ENCODE results near the gene PCNX3.

The PCNX3 gene

GRCh38 chr11:65615229-65615949 is at the start of gene PCNX3:
Gene PCNX3 (plus strand): TSS chr11:65615776. CDS start chr11:65616312, 536 bp downstream.
- peak; percentile 100 for DNase-seq

GRCh38 chr11:65569164-65569972 is 46.2 kb upstream of the PCNX3 start:
- no peak for DNase-seq

GRCh38 chr11:65569973-65570918 is 45.3 kb upstream of the PCNX3 start, which contains the start of gene ZNRD2:
Gene ZNRD2 (plus strand): TSS chr11:65570477. CDS start chr11:65570492, 15 bp downstream.
- peak; percentile 98 for DNase-seq

- DNase-seq = no peak
Measured at GRCh38 chr11:65571420-65571819, 44.2 kb upstream of the PCNX3 start.

- no peak for DNase-seq
Measured at GRCh38 chr11:65571940-65572339, 43.6 kb upstream of the PCNX3 start.

- DNase-seq = peak; percentile 76
Measured at GRCh38 chr11:65572356-65573051, 43.1 kb upstream of the PCNX3 start, which contains the start of gene FAM89B. Gene FAM89B (plus strand): TSS chr11:65572538. CDS start chr11:65572670, 132 bp downstream.

GRCh38 chr11:65573391-65574079 is 42.0 kb upstream of the PCNX3 start:
- no peak for DNase-seq

- peak; percentile 66 for DNase-seq
Measured at GRCh38 chr11:65574109-65574810, 41.3 kb upstream of the PCNX3 start.

- no peak for DNase-seq
Measured at GRCh38 chr11:65574811-65575567, 40.6 kb upstream of the PCNX3 start.

- DNase-seq = no peak
Measured at GRCh38 chr11:65575568-65576231, 39.9 kb upstream of the PCNX3 start, which contains the start of gene EHBP1L1. Gene EHBP1L1 (plus strand): TSS chr11:65576053. CDS start chr11:65576303, 250 bp downstream.

GRCh38 chr11:65576232-65576866 is 39.2 kb upstream of the PCNX3 start:
- DNase-seq = no peak

- no peak for DNase-seq
Measured at GRCh38 chr11:65576867-65577755, 38.5 kb upstream of the PCNX3 start.

GRCh38 chr11:65577756-65578109 is 37.8 kb upstream of the PCNX3 start:
- DNase-seq = no peak

GRCh38 chr11:65578134-65578533 is 37.4 kb upstream of the PCNX3 start:
- no peak for DNase-seq

GRCh38 chr11:65578667-65579066 is 36.9 kb upstream of the PCNX3 start:
- DNase-seq = no peak

- DNase-seq = no peak
Measured at GRCh38 chr11:65579291-65579690, 36.3 kb upstream of the PCNX3 start.

- no peak for DNase-seq
Measured at GRCh38 chr11:65580031-65580692, 35.4 kb upstream of the PCNX3 start.
